Epithelial cell of esophagus (primary cell): ENCODE measurements around the gene MPP2.
"Not testable (repeated sequence)": the region's sequence is repeated elsewhere in the genome, so short reads cannot be mapped to it uniquely, and the experiment has no call there.

ENCODE experiments used
- DNase-seq: peaks from one replicate; pipeline ENCODE4 v3.0.0; 2010; ENCODE audit warnings: low read depth
- H3K4me3 ChIP-seq: 2 replicates; pipeline ENCODE4 v1.5.1; 2011; ENCODE audit warnings: mild to moderate bottlenecking, low read length, control low read depth
- CTCF ChIP-seq: IDR thresholded peaks from 2 replicates; pipeline ENCODE4 v1.5.1; 2011; ENCODE audit warnings: low read depth, mild to moderate bottlenecking, low read length, control low read depth, inconsistent platforms; ENCODE audit not compliant: insufficient read depth; ENCODE audit errors: missing control alignments

The MPP2 gene

DNA sequence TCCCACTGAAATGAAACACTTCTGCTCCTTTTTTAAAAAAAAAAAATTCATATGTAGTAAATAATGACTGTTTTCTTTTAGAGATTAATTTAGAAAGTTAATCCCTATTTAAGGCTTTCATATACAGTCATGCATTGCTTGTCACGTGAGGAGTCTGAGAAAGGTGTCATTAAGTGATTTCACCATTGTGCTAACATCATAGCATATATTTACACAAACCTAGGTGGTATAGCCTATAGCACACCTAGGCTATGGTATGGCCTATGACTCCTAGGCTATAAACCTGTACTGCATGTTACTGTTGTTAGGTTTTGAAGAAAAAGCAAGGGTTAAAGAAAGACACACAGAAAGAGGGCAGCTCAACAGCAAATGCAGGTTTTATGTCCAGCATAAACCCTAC is 21.3 kb upstream of the MPP2 start:
- H3K4me3 ChIP-seq = no peak overlapping the region
- DNase-seq = no peak
- TF ChIP-seq CTCF = no peak

DNA sequence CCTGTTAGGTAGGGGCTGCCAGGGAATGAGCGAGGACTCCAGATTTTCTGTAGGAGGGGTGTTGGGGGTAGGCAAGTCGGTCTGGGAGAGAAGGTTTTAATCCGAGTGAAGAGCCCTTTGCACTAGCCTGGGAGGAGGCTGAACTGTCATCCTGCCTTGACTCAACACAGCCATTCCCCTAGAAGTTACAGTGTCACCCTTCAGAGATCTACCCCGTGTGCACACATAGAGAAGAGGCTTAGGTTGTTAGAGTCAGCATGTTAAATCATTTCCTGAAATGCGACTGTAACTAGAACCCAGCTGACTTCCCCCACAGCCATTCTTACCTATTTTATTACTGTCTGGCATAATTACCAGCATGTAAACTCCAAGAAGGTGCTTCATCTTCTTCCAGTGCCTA is 20.6 kb upstream of the MPP2 start:
- not testable (repeated sequence) for DNase-seq, H3K4me3 ChIP-seq

- TF ChIP-seq CTCF = no peak
- H3K4me3 ChIP-seq = peak overlapping the region; percentile 1
- DNase-seq = no peak
These were observed 19.9 kb upstream of the MPP2 start for GRCh38 chr17:43927060-43927864.

- no peak overlapping the region for H3K4me3 ChIP-seq
- TF ChIP-seq CTCF = no peak
- peak; percentile 11 for DNase-seq
These were observed 17.2 kb upstream of the MPP2 start for GRCh38 chr17:43924558-43924957.

DNA sequence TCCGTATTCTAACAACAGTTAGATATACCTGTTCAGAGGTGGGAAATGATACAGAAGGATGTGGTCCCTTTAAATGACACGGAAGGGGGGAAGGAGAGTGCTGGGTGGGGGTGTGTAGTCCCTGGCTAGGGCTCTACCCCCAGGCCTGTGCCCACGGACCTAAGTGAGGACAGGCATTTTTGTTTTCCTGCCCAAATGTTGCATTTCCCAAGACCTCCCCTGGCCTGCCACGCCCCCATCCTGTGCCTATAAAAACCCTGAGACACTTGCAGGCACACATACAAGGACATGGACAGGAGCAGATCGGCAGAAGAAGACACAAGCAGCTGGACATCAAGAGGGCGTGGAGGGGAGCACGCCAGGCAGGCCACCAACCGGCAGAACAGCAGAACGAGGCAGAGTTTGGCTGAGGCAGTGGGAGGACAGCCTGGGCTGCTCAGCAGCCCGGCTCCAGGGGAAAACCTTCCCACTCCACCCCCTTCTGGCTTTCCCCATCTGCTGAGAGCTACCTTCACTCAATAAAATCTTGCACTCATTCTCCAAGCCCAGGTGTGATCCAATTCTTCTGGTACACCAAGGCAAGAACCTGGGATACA is 13.3 kb upstream of the MPP2 start:
- H3K4me3 ChIP-seq = no peak overlapping the region
- no peak for TF ChIP-seq CTCF
- DNase-seq = no peak

DNA sequence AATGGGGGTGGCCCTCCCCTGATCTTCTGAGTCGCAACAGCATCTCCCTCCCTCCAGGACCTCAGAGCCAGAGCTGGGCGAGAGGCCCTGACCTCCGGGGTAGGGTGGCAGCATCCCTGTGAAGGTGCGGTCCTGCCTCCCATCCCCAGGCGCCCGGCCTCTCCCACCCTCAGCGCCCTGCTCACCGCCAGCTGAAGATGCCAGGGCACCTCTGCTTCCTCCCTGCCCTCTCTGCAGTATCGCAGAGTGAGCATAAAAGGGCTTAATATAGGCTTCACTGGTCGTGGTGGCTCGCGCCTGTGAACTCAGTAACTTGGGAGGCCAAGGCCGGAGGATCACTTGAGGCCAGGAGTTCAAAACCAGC is 10.7 kb upstream of the MPP2 start:
- no peak for TF ChIP-seq CTCF
- no peak overlapping the region for H3K4me3 ChIP-seq
- no peak for DNase-seq

DNA sequence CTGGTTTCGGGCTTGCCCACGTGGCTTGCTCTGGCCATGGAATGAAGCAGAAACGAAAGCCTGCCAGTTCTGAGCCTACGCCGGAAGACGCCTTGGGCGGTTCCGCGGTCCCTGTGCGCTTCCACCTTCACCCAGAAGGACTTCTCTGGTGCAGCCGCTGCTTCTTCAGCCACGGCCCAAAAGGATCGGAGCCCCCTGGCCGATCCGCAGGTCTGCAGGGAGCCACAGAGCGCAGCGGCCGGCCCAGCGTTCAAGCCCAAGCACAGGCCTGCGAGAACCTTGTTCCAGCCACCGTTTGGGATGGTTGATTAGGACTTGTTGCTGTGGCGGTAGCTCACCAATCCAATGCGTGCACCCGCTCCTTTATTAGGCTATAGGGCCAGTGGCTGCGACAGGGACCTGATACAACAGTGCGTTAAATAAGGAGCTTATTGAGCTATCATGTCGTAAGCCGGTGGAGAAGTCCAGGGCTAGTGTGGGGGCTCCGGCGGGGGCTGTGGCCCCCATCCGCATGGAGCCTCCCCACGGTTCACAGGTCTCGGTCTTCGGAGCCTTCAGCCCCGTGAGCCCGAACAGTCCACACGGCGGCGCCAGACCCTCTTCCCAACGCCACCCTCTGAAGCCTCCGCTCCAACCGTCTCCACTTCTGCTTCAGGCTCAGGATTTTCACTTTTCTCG is 10.2 kb upstream of the MPP2 start:
- no peak overlapping the region for H3K4me3 ChIP-seq
- peak; percentile 42 for DNase-seq
- peak; percentile 50 for TF ChIP-seq CTCF
